Renal pelvis (tissue), 4 donors: Measurements from ENCODE around the gene KCNMA1. TPM values are rescaled to one million over a fixed set of nuclear protein-coding genes. Genes with fewer than 3 reads are reported as not detected.
"Not testable (repeated sequence)": the region's sequence is repeated elsewhere in the genome, so short reads cannot be mapped to it uniquely, and the experiment has no call there.

Experiments
- DNase-seq: peaks from one replicate; pipeline ENCODE4 v3.0.0-alpha.2; 2013
- polyA plus RNA-seq, 3 donors: library from polyadenylated mRNA; unstranded; fragments of 120-200 nt; gene quantifications; one replicate each; pipeline ENCODE4 v1.2.1, GENCODE V29; 2013; ENCODE audit not compliant: insufficient read length in 3 of 3

Gene KCNMA1
- polyA plus RNA-seq, 3 donors = 3.2 to 3.9 (median 3.4) TPM

DNA sequence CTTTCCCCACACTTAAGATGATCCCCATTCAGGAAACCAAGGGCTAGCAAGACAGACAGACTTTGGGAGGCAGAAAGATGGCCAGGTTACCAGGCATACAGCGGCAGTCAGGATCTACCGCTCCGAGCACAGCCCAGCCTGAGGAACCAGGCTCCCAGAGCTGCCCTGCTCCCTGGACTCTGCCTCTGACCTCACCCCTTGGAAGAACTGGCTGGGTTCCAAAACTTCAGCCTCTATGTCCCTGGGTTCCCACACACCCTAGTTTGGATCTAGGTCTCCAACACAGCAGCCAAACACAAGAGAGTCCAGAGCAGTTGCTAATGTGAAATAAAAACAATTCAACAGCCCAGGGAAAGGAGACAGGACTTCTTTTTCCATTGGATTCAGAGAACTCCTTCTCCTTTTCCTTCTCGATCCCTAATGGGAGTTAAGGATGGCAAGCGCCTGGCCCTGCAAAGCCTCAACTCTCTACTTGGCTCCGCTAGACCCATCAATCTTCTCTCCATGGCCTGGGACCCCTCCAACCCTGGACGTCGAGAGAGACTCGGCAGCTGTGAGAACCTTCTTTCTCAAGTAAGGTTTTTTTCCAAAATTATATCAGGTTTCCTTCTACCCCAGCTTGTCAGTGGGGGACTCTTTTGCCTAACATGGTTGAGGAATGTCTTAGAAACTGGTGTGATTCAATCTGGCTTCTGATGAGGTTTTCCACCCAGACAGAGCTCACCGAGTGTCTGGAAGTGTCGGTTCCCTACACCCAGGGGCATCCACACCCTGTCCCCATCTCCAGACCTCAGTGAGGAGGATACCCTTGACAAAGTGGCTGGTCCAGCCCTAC is 219.6 kb downstream of the KCNMA1 start:
- no peak for DNase-seq

DNA sequence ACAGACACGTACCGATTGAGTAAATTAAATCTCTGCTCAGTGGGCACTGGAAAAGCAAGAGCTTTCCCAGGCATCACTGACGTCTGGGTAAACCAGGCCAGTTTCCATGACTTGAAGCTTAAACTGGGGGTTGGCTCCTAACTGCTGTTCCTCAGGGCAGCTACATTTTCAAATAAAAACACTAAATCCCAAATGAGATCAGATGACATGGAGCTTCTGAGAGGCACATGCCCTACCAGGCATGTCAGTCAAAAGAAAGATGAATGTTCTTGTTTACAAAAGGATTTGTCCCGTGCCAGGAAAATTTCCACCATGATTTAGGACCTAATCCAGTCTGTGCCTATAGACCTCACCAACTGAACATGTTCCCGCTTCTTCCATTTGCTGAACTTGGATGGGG is 220.2 kb downstream of the KCNMA1 start:
- no peak for DNase-seq

DNA sequence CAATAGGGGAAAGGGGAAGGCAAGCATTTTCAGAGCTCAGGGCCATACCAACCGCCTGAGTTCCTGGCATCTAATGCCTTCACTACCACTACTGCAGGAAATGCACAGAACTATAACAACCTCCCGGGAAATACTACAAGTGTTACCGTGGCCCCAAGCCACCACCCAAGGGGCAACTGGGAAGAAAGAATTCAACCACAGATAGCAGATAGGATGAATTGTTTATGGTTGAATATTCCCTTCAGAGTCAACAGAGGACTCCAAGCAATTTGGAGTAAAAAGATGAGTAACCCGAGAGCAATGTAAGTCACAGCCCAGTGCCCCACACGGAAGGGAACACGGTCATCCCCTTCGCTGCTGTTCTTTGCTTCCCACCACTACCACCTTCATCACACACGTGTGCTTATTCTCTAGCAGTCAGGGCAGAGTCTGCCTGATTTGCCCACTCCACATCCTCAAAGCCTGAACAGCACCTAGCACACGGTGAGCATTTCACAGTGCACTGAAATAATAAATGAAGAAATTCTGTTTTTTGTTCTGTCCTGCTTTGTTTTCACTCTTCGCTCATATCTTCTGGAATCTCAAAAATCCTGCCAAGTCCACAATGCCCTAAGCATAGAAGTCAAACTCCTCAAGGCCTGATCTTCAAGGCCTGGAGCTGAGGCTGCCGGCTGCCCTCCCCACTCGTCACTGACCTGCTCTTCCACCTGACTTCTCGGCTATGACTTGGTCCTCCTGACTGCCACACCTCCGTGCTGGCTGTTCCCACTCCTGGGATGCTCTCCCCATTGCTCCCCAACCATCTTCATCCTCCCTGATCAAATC is 221.1 kb downstream of the KCNMA1 start:
- DNase-seq = peak; percentile 19

DNA sequence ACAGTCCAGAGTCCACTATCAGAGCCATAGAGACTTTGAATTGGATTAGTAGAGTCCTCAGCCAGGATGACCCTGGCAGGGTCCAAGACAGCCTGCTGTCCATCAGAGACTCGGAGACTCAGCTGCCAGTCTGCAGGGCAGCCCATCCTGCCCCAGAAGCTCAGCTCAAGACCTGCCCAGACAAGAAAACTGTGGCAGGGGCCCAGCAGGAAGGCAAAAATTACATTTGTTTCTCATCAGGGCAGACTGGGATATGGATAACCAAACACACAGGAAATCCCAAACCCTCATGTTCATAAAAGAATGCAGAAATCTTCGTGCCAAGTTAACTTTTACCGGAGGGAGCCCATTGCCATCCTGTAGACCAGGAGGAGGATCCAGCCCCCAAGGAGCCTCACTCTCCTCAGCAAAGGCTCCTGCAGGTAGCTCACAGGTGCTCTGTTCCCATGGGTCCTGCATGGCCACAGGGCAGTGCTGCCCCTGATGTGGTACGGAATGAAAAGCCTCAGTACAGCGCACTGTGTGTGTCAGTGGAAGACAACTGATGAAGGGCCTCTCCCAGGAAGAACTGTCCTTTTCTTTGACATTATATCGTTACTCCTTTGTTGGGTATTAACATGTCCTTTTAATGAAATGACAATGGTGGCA is 222.2 kb downstream of the KCNMA1 start:
- no peak for DNase-seq

DNA sequence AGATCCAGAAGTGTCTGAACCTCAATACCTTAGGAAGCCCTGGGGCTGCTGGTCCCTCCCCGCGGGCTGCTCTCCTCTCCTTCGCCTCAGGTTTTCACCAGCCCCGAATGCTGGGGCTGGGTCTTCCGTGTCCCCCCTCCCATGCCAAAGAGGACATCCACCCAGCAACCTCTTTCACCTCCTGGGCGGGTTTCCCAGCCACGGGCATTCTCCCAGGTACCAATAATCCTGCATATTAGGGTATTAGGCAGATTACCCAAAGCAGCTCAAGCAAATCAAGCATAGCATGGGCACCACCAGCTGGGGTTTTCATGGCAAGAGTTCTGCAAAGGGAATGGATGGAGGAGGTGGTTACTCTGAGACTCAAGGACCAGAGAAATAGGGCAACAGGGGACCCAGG is 224.4 kb downstream of the KCNMA1 start:
- no peak for DNase-seq

DNA sequence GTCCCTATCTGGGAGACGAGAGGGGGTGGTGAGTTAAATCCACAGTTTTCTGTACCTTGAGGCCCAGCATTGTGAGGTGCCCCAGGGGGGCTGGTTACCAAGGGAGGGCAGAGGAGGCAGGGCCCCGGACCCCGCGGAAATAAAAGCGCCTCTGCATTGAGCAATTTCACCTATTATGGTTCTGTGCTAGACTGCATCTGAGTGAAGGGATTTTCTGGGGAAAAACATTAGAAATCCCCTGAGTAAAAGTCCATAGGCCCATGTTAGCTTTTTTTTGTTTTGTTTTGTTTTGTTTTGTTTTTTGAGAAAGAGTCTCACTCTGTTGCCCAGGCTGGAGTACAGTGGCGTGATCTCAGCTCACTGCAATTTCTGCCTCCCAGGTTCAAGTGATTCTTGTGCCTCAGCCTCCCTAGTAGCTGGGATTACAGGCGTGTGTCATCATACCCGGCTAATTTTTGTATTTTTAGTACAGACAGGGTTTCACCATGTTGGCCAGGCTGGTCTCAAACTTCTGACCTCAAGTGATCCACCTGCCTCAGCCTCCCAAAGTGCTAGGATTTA is 225.0 kb downstream of the KCNMA1 start:
- DNase-seq = not testable (repeated sequence)

DNA sequence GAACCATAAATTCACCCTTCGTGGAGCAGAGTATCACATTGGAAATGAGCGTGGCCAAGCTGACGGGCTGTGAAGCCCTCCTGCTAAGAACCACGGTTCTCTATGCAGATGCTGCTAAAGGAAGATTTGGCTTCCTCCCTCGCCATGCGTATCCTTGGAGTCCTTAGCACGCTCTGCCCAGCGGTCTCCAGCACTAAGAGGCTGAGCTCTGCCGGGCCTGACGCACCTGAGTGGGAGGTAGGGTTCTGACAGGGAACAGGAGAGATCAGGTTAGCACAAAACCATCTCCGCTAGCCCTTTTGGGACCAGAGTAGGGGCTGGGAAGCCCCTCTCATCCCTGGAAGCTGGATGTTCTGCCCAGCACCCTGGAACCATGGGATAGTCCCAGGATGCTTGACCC is 225.8 kb downstream of the KCNMA1 start:
- no peak for DNase-seq

DNA sequence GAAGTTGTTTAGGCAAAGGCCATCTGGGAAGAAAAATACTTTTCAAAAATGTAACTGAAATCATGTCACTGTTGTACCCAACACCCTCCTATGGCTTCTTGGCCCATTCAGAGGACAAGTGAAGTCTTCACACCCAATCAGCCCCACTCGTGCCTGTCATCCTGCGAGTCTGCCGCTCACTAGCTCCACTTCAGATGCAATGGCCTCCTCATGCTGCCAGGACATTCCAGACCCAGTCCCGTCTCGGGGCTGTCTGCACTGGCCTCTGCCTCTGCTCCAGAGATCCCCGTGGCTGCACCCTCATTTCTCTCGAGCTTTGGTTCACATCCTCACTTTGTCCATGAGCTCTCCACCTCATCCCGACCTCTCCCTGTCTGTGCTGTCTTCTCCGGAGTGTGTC is 227.1 kb downstream of the KCNMA1 start:
- no peak for DNase-seq

DNA sequence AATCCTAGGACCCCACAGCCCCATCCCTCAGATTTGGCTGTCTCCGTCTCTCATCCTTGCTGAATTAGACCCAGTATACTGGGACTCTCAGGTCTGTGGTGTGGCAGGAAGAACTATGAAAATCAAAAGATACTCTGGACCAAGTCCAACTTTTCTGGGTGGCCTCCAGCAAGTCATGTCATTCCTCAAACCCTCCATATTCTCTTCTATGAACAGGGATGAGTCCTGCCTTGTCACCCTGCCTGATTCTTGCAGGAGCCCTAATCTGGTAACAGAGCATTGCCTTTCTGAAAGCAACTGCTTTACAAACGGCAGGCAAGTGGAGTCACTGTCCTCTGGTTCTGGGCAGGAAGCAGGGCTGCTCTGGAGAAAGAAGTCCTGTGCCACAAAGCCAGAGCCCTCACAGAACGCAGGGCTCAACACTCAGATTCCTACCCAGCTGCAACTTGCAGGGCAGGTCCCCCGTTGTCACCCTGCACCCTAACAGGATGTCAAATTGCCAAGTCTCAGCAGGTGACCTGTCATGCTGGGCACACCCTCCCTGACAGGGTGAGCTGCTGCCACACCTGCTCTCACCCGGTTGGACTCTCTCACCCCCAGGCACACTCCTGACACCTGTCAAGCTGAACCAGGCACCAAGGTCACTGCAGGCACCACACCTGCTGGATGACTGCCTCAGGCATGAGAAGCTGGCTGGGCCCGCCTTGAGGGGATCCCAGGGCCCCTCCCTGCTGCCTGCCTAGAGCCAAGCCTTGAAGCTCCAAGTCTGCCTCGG is 227.7 kb downstream of the KCNMA1 start:
- no peak for DNase-seq

DNA sequence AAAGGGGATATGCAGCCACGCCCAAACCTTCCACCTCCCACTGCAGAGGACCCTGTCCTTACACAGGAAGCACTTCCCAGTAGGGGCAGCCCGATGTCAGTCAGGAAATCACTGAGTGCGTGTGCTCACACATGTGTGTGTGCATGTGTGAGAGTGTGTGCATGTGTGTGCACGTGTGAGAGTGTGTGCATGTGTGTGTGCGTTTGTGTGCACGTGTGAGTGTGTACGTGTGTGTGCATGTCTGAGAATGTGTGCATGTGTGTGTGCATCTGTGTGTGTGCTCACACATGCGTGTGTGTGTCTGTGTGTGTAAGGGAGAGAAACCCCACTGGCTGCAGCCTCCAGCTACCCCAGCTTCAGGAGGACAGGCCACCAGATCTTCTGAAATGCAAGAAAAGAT is 229.3 kb downstream of the KCNMA1 start:
- no peak for DNase-seq

DNA sequence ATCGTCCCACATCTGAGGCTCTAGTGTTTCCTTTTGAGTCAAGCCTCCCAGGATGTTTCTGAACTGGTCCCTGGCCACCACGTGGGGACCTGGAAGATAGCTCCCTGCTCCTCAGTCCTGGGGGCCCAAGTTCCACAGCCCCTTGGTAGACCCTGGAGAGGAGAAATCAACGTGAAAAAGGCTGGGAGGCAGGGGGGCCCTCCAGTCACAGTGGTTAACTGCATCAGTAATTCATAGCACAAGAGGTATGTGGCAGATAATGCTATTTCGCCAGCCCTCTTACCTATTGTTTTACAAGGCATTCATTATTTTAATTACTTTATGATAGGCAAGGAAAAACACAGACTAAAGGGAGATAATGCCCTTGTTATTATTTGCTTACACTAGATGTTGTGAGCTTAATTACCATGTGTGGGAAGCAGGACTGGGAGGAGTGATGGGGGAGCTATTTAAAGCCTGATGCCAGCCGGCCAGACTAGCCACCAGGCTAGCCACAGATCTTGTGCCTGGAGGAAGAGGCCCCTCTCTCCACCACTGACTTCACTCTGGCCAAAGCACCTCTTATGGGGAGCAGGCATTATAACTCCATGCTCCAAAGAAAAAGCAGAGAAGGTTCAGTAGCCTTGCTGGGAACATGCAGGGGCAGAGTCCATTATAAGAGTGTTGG is 230.7 kb downstream of the KCNMA1 start:
- DNase-seq = no peak

DNA sequence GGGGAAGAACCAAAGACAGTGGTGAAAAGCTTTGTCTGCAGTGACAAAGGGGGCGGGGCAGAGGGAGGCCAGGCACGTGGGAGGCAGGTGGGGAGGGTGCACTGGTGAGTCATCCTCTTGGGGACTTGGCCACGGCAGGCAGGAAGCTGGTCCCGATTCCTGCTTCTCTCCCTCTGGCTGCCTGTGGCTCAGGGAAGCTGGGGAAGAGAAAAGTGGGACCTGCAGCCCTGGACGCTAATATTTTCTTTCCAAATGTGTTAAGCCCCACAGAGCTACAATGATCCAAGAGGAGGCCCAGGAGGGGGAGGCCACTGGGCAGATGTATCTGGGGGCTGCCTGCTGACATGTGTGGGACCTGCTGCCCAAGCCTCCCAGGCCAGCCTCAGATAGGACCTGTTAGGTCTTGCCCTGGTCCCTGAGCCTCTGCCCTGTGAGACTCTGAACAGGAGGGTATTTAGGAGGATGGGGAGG is 231.8 kb downstream of the KCNMA1 start:
- no peak for DNase-seq

DNA sequence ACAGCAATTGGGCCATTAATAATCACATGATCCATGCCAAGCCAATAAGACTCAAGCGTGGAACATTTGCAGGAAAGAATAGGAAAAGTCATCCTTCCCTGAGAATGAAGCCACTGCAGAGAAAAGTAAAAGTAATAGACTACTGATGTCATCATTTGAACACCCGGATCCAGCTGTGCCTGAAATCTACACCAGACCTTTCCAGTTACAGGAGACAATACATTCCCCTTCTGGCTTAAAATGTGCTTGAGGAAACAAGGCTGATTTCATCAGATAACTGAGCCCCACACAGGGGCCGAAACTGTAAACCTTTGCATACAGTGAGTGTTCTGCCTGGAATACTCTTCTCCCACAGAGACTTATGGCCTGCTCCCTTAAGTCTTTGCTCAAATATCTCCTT is 232.8 kb downstream of the KCNMA1 start:
- no peak for DNase-seq

DNA sequence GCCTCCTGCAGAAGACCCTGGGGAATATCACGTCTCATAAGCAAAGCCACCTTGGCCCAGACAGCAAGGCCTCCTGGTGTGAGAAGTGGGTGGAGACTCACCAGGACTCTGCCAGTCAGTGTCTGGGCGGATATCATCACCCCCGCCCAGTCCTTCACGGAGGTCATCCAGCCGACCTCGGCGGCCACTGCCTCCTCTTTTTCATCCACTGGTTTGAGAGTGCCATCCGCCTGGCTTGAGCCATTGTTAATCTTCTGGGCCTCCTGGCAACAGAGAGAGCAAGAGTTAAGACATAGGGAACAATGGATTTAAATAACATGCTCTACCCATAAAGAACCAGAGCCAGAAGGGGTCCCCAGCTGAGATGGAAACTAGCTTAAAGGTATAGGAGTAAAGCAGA is 233.8 kb downstream of the KCNMA1 start:
- no peak for DNase-seq

DNA sequence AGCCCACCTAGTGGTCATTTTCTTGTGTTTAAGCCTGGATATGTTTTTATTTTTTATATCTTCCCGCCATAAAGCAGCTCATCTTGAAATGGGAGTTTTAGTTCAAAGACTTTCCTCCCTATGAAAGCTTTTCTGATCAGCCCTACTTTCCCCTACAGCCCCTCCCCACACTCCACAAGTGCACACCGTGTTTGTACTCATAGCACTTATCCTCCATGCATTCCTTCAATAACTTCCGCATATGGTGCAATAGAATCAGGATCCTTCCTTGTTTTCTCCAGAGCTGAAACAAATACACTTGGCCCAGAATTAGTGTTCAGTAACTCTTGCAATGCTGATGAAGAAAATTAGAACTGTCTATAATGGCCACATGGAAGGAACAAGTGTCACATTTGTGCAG is 235.9 kb downstream of the KCNMA1 start:
- no peak for DNase-seq

DNA sequence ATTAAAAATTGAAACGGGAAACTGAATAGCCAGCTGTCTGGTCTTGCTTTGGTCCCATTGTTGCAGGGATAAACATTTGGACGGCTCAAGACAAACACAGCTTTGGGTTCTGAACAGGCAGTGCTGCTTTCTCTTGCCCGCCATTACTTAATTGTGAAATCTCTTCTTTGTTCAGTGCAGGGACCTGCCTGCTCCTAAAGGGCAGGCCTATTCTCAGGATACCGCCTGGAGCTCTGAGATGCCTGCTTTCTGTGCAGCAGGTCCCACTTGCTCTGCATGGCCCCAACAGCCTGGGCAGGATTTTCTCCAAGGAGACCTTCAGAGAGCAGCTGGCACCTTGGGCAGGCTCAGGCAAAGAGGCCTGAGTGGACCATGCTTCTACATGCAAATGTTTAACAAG is 237.6 kb downstream of the KCNMA1 start:
- no peak for DNase-seq

DNA sequence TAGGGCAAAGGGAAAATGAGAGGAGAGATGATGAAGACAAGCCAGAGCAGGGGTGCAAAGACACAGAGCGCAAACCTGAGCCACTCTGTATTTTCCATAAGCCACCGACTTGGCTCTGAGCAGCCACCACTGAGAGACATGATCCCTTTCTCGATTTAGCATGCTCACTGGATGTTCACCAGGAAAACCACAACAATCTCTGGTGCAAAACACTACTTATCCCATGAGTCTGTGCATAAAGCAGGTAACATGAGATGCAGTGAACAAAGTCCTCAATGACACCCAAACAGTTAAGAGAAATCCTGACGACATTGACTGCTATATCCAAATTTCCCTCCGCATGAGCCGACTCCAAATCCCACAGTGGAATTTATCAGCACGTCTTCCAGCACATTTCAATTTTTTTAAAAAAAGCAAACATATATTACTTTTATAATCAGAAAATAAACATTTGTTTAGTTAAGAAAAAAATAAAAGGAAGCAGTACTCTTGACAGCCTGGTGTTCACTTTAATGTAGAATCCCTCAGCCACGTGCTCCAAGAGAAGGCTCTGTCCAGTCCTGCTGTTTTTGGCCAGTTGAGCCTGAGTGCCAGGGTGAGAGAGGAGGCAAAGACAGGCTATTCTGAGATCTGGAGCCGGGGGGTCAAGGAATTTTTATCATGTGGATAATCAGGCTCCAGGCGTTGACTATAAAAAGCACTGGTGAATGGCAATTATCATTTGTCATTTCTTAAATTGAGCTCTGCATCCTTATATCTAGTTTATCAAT is 238.4 kb downstream of the KCNMA1 start:
- DNase-seq = no peak

DNA sequence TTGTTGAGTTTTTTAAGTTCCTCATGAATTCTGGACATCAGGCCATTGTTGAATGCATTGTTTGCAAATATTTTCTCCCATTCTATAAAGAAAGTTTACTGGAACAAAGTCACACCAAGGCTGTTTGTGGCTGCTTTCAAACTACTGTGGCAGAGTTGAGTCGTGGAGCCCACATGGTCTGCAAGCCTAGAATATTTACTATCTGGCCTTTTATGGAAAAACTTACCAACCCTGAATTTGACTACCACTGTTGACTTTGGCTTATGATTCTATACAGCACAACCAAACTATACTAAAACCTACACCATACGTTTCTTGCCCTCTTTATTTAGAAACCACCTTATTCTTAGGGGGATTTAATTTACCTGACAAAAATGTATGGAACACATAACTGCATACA is 239.1 kb downstream of the KCNMA1 start:
- no peak for DNase-seq

DNA sequence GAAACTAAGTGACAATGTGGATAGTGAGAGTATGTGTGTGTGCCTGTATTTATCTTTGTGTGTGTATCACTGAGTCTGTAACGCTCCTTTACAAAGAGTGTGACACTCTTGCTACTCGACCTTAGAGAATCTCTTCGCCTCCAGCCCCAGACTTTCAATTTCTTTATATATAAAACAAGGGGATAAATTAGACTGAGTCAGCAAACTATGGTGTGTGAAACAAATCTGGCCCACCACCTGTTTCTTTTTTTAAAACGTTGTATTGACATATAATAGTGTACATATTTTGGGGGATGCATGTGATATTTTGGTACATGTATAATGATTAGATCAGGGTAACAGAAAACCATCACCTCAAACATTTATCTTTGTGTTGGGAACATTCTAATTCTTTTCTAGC is 240.5 kb downstream of the KCNMA1 start:
- DNase-seq = no peak

DNA sequence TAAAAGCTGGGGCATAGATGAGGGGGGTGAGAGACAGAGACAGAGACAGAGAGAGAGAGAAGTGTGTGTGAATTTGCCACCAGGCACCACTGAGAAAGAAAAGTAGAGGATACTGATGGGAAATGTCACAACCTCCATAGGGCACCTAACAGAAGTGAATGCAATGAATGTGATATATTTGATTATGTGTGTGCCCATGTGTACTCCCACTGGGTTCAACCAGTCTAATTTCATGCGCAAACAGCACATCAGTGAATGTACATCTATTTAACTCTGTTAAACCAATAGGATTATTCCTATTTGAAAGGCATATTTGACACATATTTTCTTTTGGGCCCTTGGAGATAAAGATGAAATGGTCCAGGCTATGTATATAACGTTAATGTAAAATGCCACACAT is 241.3 kb downstream of the KCNMA1 start:
- DNase-seq = no peak
